Heart left ventricle (tissue), 13 donors: Measurements from ENCODE around the gene WWOX.

Source experiments
- CTCF ChIP-seq, 12 donors: fragments of 200-600 bp; sonication (generic) in 4 of 12; IDR thresholded peaks; one replicate each; pipeline versions ENCODE4 v1.5.0 to v1.8.0; 2018 to 2022; ENCODE audit warnings: antibody characterized with exemption in 12 of 12, mild to moderate bottlenecking in 5 of 12
- POLR2A ChIP-seq, 2 donors: fragments of 450-650 bp; IDR thresholded peaks; one replicate each; pipeline ENCODE4 v1.6.1; 2017; ENCODE audit warnings: antibody characterized with exemption in 2 of 2, mild to moderate bottlenecking in 2 of 2, moderate library complexity in 2 of 2
- donor health status: ischemic (EF 13 %, LVEDD 7.1; RV severe dilation, severe dysfunction).
- donor health status: DM: no; HTN: yes; CAD: no.
- donor health status: DM: no; HTN: no; CAD: no.
- donor health status: ischemic (EF 25% LVEDD 6.9; RV normal size, moderate dysfunction).
- donor health status: ischemic (EF 25% LVEDD 5.7; RV mildly dilated, moderate dysfunction).
- donor health status: ischemic (EF 35%, LVEDD 5.7; RV mildly dilated, moderate dysfunction).
- donor health status: nonischemic (EF 11% LVEDD 7.7; RV severe dilation, severe dysfunction).
- donor health status: DM: yes; HTN: yes; CAD: no.
- donor health status: PGD.
- donor health status: ischemic (EF 29% LVEDD 5.4; RV normal size, mild dysfunction).
- donor health status: nonischemic (EF 23%, LVEDD 6.1; RV moderate dilation, normal function).

- TF ChIP-seq POLR2A (IDR thresholded peaks at IDR 0.05) (no peak), CTCF (IDR thresholded peaks at IDR 0.05) (no peak)
Observed at GRCh38 chr16:78816499-78817195, 717.2 kb downstream of the WWOX start.
